Measurements from ENCODE around the gene ATP2B2.

ATP2B2 gene

GRCh38 chr3:10357592-10358308 is 147.6 kb downstream of the ATP2B2 start:
- peak; percentile 95 for DNase-seq

DNA sequence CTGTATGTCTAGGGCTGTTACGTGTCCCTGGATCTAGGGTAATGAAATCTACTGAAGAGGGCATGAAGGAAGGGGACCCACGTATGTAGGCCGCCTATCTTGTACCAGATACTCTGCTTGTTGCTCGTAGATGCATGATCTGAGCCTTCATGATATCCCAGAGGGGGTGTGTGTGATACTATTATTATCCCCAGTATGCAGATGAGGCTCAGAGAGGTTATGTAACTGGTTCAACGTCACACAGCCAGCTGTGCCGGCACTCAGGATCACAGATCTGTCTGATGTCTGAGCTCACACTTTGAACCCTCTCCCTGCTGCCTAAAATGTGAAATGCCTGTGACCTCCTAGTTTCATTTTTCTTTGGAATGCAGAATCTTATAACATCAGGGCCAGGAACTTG is 148.3 kb downstream of the ATP2B2 start:
- DNase-seq = no peak

DNA sequence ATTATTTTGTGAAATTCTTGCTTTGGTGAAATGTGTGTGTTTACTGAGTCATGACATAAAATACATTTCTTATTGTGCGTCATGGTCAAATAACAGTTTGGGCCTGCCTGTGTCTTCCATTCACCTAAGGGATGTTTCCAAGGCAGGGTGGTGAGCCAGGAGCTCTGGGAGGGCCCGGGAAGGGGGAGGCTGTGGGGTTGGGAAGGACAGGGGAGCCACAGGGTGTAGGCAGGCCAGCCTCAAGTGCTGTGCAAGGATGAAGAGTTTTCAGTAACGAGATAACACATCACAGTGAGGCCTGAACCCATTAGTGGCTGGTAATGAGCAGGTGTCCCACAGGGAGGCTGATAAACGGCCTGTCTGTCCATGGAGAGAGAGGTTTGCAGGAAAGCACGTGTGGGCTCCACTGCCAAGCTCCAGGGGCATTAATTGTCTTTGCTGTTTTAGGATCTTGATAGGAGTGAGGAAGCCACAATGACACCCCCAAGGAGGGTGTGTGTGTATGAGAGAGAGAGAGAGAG is 148.9 kb downstream of the ATP2B2 start:
- DNase-seq = no peak

GRCh38 chr3:10354361-10355015 is 150.9 kb downstream of the ATP2B2 start:
- peak; percentile 51 for DNase-seq

- DNase-seq = no peak
Observed at GRCh38 chr3:10353661-10354360, 151.6 kb downstream of the ATP2B2 start.

- DNase-seq = no peak
Observed at GRCh38 chr3:10353160-10353559, 152.2 kb downstream of the ATP2B2 start.

GRCh38 chr3:10352146-10352911 is 153.1 kb downstream of the ATP2B2 start:
- peak; percentile 86 for DNase-seq

- no peak for DNase-seq
Observed at GRCh38 chr3:10351013-10351735, 154.2 kb downstream of the ATP2B2 start.

DNA sequence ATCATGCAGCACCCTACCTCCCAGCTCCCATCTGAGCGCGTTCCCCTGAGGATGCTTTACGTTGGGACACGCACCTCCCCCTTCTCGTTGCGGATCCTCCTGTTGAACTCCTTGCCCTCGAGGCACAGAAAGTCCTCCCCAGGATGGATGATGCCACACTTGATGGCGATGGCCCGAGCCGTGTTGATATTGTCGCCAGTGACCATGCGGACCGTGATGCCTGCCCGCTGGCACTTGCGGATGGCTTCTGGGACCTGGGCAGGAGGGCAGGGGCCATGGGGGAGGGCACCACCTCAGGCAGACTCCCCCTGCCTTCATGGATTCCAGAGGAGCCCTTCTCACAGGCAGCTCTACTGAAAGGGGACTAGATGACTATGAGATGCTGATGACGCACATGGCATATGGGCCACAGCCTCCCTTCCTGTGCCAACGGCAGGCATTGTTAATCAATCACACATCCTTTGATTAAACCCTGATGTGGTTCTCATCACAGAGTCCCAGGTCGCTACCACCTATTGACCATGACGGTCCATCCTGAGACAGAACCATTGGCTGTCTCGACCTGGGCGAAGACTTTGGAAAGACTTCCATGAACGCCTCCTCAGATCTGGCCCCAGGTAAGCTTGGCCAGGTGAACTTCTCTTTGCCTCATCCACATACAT is 154.9 kb downstream of the ATP2B2 start:
- no peak for DNase-seq

DNA sequence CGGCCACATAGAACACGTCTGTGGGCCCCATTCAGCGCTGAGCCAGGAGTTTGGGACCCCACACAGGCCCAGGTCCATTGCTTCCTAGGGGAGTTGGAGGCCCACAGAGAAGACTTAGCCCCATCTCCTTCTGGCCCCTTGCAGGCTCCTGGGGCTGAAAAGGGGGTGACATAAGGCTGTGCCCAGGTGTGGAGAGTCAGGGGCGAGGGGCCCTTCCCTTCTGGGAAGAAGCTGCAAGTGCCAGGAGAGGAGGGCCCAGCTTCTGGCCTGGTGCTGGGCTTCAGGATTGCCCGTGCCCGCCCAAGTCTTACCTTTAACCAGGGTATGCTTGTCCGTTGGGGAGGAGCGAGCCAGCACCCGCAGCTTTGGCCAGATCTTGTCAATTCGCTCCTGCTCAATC is 155.6 kb downstream of the ATP2B2 start:
- no peak for DNase-seq

- no peak for DNase-seq
Observed at GRCh38 chr3:10348404-10348721, 157.0 kb downstream of the ATP2B2 start.

DNA sequence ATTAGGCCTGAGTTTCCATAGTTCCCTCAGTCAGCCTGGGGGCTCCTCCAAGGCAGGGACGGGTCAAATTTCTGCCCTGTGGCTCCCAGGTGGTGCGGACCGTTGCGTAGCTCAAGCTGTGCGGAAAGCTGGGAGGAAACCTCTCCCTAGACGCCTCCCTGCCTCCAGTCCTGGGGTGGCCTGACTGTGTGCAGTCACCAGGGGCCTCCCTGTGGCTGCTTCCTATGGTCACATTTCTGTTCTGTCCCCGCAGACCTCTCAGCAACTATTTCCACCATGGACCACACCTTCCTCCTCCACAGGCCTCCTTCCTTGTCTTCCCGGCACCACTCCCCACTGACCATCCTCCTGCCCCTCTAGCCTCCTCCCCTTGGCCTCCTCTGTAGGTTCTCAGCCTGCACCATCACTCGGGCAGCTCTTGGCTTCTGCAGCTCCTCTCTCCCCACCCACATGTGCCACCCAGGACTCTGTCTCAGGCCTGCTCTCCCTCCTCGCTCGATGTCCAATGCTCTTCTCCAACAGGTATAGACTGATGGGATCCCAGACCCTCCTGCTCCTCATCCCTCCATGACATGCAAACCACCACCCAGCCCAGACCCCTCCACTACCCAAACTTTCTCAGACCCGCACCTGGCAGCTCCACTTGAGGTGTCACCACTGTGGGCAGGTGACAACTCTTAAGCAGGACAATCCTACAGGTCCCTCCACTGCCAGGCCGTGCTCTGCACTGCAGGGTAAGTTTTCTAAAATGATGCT is 157.6 kb downstream of the ATP2B2 start:
- no peak for DNase-seq

DNA sequence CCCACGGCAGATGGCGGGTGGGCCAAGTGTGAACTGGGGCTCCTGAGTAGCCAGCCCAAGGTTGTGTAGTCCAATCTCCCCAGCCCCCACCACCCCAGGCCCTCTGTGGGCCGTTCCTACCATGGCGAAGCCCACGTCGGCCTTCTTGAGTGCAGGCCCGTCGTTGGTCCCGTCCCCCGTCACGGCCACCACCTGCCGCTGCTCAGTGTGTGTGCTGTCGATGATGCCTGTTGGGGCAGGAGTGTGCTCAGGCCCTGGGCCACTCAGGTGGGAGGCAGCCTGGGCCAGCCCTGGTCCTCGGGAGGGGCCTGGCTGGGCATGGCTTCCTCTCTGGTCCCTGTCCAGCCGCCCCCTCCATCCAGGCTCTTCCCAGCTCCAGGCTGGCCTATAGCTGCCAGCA is 159.5 kb downstream of the ATP2B2 start:
- no peak for DNase-seq

DNA sequence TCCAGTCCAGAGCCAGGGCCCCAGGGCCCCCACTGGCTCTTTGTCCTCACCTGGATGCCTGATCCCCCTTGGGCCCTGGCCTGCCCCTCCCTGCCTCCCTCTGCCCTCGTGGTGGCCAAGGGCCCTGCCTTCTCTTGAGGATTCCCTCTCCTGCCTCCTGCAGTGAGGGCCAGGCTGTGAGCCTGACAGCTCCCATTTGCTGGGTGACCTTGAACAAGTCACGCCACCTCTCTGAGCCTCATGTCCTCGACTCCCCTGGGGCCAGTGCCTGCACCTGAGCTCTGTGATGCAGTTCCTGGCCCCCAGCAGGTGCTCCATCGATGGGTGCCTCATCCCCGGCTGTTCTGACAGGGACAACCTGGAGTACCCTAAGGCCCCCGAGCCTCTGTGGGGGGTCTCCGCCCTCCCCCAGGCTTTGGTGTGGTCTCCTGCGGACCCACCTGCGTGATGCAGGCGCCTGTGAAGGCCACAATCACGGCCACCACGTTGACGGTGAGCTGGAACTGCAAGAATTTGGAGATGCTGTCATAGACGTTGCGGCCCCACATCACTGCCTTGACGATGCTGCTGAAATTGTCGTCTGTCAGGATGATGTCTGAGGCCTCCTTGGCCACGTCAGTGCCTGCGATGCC is 160.3 kb downstream of the ATP2B2 start:
- no peak for DNase-seq

GRCh38 chr3:10344147-10344943 is 161.0 kb downstream of the ATP2B2 start:
- peak; percentile 49 for DNase-seq

DNA sequence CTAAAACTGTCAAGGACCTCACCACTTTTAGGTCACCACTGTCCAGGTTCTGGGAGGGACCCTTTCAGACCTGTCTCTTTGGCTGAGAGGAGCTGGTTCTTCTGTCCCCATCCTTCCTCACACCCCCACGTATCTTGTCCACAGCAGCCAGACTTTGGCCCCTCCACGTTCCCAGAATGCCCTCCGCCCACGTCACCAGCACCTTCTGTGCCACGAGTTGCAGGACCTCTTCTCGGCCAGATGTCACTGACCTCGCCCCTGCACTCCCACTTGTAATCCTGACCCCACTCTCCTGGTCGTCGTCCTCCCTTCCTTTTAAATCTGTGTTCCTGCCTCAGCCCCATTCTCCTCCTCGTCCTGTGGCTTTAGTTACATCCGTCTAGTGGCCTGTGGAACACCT is 161.9 kb downstream of the ATP2B2 start:
- DNase-seq = no peak

DNA sequence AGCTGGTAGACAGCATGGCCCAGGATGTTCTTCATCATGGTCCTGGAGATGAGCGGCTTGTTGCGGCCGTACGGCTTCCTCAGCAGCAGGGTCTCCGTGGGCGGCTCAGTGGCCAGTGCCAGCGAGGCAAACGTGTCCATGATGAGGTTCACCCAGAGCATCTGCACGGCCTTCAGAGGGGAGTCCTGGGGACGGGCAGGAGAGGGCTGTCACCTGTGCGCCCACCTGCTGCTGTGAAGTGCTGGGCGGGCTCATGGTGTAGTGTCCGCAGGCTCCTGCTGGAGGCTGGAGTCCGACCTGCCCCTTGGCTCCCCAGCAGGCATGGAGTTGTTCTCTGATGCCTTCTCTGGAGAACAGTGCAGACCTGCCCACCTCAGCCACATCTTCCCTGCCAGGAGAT is 162.6 kb downstream of the ATP2B2 start:
- no peak for DNase-seq

GRCh38 chr3:10341901-10342398 is 163.4 kb downstream of the ATP2B2 start:
- no peak for DNase-seq

- no peak for DNase-seq
Observed at GRCh38 chr3:10340476-10340875, 164.9 kb downstream of the ATP2B2 start.
